ENCODE data around the gene CROCC2. TPM values are rescaled to one million over a fixed set of nuclear protein-coding genes. Genes with fewer than 3 reads are reported as not detected.

The CROCC2 gene
- total and polyA plus RNA-seq, 7 donors: under 0.01 to 0.09 TPM; not detected in 5

- H3K4me1 ChIP-seq: no peaks in the 10 kb centered on the region
- peak; percentile 54 for DNase-seq
- no peak overlapping the region for H3K27ac ChIP-seq
- no peaks in the 10 kb centered on the region for H3K9me3 ChIP-seq
- WGBS, 2 donors: 86 to 89% methylated on average over 14 of the region's 14 CpGs
- no peak overlapping the region for H3K4me3 ChIP-seq
- no peaks in the 10 kb centered on the region for H3K27me3 ChIP-seq
- intact Hi-C loops (cut with DNase I): no loop called here
- no peaks in the 10 kb centered on the region for H3K36me3 ChIP-seq
- TF ChIP-seq POLR2A (IDR thresholded peaks at IDR 0.05) (no peak), CTCF (IDR thresholded peaks at IDR 0.05) (no peak), EP300 (IDR thresholded peaks at IDR 0.05) (no peak), POLR2AphosphoS5 (IDR thresholded peaks at IDR 0.05) (no peak)
Observed at GRCh38 chr2:240949791-240950705, 43.9 kb downstream of the CROCC2 start.

GRCh38 chr2:240951045-240951594 lies 45.0 kb downstream of the CROCC2 start:
- TF ChIP-seq EP300 (IDR thresholded peaks at IDR 0.05) (no peak), CTCF (IDR thresholded peaks at IDR 0.05) (no peak)
- H3K4me3 ChIP-seq: no peak overlapping the region
- WGBS, 2 donors: 87 to 89% methylated on average over 3 of the region's 3 CpGs

GRCh38 chr2:240952496-240953246 lies 46.5 kb downstream of the CROCC2 start:
- no peaks in the 10 kb centered on the region for H3K4me1 ChIP-seq
- H3K27ac ChIP-seq: no peak overlapping the region
- H3K9me3 ChIP-seq: no peaks in the 10 kb centered on the region
- no peak overlapping the region for H3K4me3 ChIP-seq
- H3K27me3 ChIP-seq: peaks cover 0 to 15% (median 0%) of the 10 kb centered on the region in 3 donors
- intact Hi-C loops (cut with DNase I): no loop called here
- peak; percentile 38 for DNase-seq
- H3K36me3 ChIP-seq: no peaks in the 10 kb centered on the region
- 65 to 87% methylated on average over 14 of the region's 14 CpGs for WGBS, 2 donors
- TF ChIP-seq CTCF (IDR thresholded peaks at IDR 0.05): no peak
- TF ChIP-seq POLR2AphosphoS5 (IDR thresholded peaks at IDR 0.05): no peak
- no peak for TF ChIP-seq EP300 (IDR thresholded peaks at IDR 0.05)
- TF ChIP-seq POLR2A (IDR thresholded peaks at IDR 0.05): no peak

More at GRCh38 chr2:240951045-240951594, 45.0 kb downstream of the CROCC2 start:
- Histone ChIP-seq H3K36me3 (no peaks in the 10 kb centered on the region), H3K4me1 (no peaks in the 10 kb centered on the region), H3K27ac (no peak overlapping the region), H3K9me3 (no peaks in the 10 kb centered on the region), H3K27me3 (peaks cover 0 to 6% (median 0%) of the 10 kb centered on the region in 3 donors)
- intact Hi-C loops (cut with DNase I): no loop called here
- DNase-seq: no peak

GRCh38 chr2:240953426-240954410 lies 47.6 kb downstream of the CROCC2 start:
- no peaks in the 10 kb centered on the region for H3K36me3 ChIP-seq
- H3K4me3 ChIP-seq: no peak overlapping the region
- no peaks in the 10 kb centered on the region for H3K4me1 ChIP-seq
- peak; percentile 44 for DNase-seq
- intact Hi-C loops (cut with DNase I): no loop called here
- no peak overlapping the region for H3K27ac ChIP-seq
- H3K27me3 ChIP-seq: peaks cover 0 to 26% (median 0%) of the 10 kb centered on the region in 3 donors
- H3K9me3 ChIP-seq: no peaks in the 10 kb centered on the region
- TF ChIP-seq POLR2A (IDR thresholded peaks at IDR 0.05) (no peak), EP300 (IDR thresholded peaks at IDR 0.05) (no peak), POLR2AphosphoS5 (IDR thresholded peaks at IDR 0.05) (no peak), CTCF (IDR thresholded peaks at IDR 0.05) (no peak)
- 71 to 82% methylated on average over 14 of the region's 14 CpGs for WGBS, 2 donors

All from sigmoid colon (tissue), 7 donors.